C4-2B (cell line): ENCODE measurements around the gene LYZL6.

Experiments used
- H3K27ac ChIP-seq: fragments of 450-650 bp; 2 replicates; pipeline ENCODE4 v1.5.1; 2017
- CTCF ChIP-seq: fragments of 450-650 bp; conservative IDR thresholded peaks from 2 replicates; pipeline ENCODE4 v1.5.1; 2017; ENCODE audit warnings: mild to moderate bottlenecking
- ZFX ChIP-seq: fragments of 450-650 bp; IDR thresholded peaks from 2 replicates; pipeline ENCODE4 v1.6.1; 2017

Gene LYZL6, protein sequence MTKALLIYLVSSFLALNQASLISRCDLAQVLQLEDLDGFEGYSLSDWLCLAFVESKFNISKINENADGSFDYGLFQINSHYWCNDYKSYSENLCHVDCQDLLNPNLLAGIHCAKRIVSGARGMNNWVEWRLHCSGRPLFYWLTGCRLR

DNA sequence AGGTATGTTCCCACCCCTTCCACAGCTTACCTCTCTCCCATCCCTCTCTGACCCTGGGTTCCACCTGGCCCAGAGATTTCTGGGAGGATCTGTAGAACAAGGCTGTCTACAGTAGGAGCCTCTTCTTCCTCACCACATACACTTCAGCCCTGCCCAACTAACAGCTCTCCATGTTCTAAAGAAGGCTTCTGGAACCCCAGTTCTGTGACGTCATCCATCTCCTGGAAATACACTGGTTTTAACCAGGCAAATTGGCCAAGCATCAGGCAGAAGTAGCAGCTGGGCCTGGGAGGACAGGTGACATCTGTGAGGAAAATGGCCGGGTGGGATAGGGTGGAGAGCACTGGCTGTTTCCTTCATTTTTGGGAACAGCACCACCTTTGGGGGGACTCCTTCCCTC lies at the start of gene LYZL6:
Gene LYZL6, minus strand, starts transcription at position 177 of the 400 bp plus-strand sequence. CDS start 4,357 bp downstream, outside the sequence.
- no peak within 1 kb of the TSS for H3K27ac ChIP-seq
- TF ChIP-seq ZFX (no peak), CTCF (no peak)

- no peak for TF ChIP-seq CTCF
- TF ChIP-seq ZFX = no peak
- H3K27ac ChIP-seq = no peak overlapping the region
Observed at GRCh38 chr17:35991075-35991474, 47.6 kb upstream of the LYZL6 start.

DNA sequence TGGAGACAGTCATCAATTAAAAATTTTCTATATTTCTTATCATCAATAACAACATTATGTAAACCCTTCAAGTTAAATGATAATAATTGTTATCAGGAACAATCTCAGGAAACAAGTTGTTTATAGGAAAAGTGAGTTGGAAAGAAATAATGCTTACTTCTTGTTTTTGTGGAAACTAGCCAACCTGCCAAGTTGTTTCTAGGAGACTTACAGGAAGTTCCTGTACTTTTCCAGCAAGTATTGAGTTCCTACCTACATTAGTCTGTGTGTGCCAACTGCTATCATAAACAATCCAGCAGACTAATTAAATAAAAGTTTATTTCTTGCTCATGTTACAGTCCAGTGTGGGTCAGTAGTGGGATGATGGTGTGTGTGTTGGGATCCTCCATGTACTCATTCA lies 44.7 kb upstream of the LYZL6 start:
- no peak overlapping the region for H3K27ac ChIP-seq

DNA sequence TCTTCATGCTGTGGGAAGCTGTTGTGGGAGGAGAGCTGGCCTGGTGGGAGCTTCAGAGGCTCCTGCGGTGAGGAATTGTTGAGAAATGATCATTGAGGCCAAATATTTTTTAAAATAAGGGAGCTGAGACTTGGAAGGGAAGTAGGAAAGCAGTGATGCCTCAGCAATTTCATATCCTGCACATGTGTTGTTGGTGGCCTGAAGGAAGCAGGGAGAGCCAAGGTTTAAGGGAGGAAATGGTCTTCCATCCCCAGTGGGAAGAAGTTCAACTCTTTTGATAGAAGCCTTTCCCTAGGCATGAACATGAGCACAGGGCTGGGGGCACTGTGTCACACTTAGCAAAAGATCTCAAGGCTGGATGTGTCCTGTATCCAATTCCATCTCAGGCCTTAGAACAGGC lies 43.1 kb upstream of the LYZL6 start, which contains the start of gene CCL14:
Gene CCL14, minus strand, starts transcription at position 87 of the 400 bp plus-strand sequence. Its CDS starts 80 bp downstream, at position 7.
- no peak within 1 kb of the TSS for H3K27ac ChIP-seq
- TF ChIP-seq ZFX (no peak), CTCF (no peak)

More for the DNA sequence above, 44.7 kb upstream of the LYZL6 start:
- TF ChIP-seq CTCF (no peak), ZFX (no peak)

- H3K27ac ChIP-seq = no peak overlapping the region
- no peak for TF ChIP-seq ZFX
- TF ChIP-seq CTCF = no peak
Observed at GRCh38 chr17:35984140-35984539, 40.6 kb upstream of the LYZL6 start.

DNA sequence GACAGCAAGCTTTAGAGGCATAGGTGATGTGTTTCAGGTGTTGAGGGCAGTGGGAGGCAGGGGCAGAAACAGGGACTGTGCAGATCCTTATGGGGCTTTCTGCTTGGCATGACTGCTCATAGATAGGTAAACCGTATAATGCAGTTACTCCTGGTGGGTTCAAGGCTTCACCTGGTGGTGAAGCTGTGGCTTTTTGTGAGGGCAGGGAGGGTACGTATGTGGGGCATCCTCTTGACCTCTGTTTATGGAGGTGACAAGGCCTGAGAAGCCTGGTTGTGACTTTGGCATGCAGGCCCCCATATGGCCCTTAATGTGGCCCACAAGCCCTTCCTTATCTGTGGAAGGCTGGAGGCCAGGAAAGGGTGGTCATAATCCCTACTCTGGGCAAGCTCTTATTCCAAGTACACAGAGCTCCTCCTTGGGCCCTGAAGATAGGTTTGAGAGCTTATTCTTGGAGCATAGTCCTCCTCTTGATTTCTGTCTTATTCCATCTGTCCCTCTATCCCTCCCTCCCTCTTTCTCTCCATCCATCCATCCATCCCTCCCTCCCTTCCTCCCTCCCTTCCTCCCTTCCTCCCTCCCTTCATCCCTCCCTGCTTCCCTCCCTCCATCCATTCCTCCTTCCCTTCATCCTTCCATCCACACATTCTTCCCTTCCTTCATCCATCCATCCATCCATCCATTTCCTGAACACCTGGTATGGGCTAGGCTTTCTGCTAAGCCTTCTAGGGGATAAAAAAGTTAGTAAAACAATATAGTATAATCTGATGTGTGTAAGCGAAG lies 39.1 kb upstream of the LYZL6 start:
- no peak overlapping the region for H3K27ac ChIP-seq
- TF ChIP-seq CTCF = no peak; the same call in 1 of the 2 replicates
- no peak for TF ChIP-seq ZFX

- TF ChIP-seq ZFX (no peak), CTCF (peak; percentile 23)
- H3K27ac ChIP-seq = no peak overlapping the region
Observed at GRCh38 chr17:35981908-35982330, 38.4 kb upstream of the LYZL6 start.
